Epithelial cell of prostate (primary cell): ENCODE measurements around the gene PLB1.

Experiments used
- DNase-seq: peaks from one replicate; pipeline ENCODE4 v3.0.0-alpha.2; 2011; ENCODE audit warnings: low read depth, low spot score
- H3K27ac ChIP-seq: fragments of 450-650 bp; 2 replicates; pipeline ENCODE4 v1.5.1; 2017; ENCODE audit warnings: mild to moderate bottlenecking

Gene PLB1

GRCh38 chr2:28495551-28496250 lies at the start of gene PLB1:
Gene PLB1, plus strand, starts transcription at chr2:28496060. Its CDS starts 55 bp downstream, at chr2:28496115.
- no peak for DNase-seq
- no peak within 1 kb of the TSS for H3K27ac ChIP-seq

DNA sequence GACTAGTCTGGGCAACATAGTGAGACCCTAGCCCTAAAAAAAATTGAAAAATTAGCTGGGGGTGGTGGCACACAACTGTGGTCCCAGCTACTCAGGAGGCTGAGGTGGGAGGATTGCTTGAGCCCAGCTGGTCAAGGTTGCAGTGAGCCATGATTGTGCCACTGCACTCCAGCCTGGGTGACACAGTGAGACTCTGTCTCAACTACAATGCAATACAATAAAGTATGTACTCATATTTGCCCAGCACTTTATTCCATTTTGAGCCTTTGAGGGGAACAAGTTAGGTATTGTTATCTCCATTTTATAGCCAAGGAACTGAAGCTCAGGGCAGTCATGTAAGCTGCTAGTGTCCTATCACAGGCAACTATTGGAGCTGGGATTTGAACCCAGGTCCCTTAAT lies 49.3 kb upstream of the PLB1 start:
- DNase-seq, result no peak
- H3K27ac ChIP-seq, result peak overlapping the region; percentile 80

- peak overlapping the region; percentile 80 for H3K27ac ChIP-seq
- no peak for DNase-seq
These were observed 48.8 kb upstream of the PLB1 start for GRCh38 chr2:28447086-28447485.

GRCh38 chr2:28447943-28448792 lies 47.7 kb upstream of the PLB1 start:
- peak overlapping the region; percentile 80 for H3K27ac ChIP-seq
- DNase-seq, result no peak

GRCh38 chr2:28448793-28449100 lies 47.1 kb upstream of the PLB1 start:
- no peak for DNase-seq
- peak overlapping the region; percentile 80 for H3K27ac ChIP-seq

DNA sequence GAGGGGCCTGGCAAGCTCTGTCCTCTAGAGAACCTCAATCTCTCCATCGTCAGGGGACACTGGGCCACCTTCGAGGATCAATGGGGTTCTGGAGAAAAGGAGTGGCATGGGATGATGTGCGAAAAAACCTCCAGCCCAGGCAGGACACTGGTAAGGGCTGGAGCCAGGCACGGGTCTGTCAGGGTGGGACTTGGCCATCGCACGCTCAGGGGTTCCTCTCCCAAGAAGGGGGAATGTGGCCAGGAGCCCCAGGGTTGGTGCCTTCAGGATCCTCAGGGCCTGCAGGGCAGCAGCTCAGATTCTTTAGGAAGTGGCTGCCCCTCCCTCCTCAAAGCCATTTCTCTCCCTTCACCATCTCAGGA lies 46.8 kb upstream of the PLB1 start:
- no peak for DNase-seq
- peak overlapping the region; percentile 80 for H3K27ac ChIP-seq

GRCh38 chr2:28449488-28450395 lies 46.1 kb upstream of the PLB1 start:
- DNase-seq, result no peak
- H3K27ac ChIP-seq, result peak overlapping the region; percentile 80

DNA sequence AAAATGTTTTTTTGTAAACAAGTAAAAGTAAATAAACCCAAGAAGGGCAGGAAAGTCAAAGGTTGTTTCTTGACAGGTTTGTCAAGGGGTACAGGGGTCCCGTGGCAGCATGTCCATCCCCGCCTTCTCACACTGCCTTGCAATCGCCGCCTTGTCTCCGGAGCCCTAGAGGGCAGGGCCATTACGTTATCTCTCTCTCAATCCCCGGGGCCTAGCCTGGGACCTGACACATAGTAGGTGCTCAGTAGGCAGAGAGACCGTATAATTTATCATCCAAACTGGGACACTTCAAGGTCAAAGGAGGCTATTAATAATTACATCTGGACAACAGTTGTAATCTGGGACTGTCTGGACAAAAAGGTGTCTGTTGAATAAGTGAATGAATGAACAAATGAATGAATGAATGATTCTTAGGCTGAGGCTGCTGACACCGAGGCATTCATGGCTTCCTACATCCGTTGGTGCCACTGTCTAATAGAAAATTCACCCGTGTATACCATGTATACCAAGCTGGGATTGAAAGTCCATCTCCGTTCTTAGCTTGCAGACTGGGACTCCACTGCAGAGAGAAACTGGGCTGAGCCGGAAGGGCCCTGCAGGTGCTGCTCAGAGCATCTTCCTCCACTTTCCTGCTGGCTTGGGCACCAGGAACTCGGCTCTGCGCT lies 44.8 kb upstream of the PLB1 start:
- no peak overlapping the region for H3K27ac ChIP-seq
- no peak for DNase-seq

DNA sequence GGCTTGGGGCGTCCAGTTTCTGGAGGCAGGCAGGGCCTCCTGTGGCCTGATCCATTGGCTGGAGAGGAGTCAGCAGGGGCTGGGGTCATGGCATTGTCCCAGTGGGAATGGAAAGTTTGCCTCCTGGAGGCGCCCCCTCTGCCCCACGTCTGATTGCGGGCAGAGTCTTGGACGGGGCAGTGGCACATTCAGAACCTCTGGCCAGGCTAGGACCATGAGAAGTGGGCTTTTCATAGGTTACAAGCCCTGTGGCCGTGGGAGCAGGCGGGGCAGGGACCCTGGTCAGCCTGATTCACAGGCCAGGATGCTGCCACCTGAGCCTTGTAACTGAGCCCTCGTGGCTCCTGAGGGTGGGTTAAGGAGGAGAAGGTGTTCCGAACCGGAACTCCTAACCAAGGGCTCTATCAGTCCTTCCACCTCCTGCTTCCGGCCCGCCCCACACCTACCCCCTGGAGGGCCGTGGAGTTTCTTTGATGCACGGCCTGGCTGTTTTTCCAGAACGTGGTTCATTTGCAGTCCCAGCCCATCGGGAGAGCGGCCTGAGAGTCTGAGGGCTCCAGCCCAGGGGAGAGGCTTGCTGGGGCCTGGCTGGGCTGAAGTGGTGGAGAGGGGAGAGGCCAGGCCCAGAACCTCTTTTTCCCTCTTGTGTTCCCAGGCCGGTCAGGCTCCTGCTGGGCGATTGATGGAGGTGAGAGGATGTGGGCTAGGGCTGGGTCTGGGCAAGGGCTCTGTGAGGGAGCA lies 43.9 kb upstream of the PLB1 start:
- no peak overlapping the region for H3K27ac ChIP-seq
- no peak for DNase-seq

- no peak for DNase-seq
- H3K27ac ChIP-seq, result no peak overlapping the region
These were observed 43.3 kb upstream of the PLB1 start for GRCh38 chr2:28452534-28453081.

DNA sequence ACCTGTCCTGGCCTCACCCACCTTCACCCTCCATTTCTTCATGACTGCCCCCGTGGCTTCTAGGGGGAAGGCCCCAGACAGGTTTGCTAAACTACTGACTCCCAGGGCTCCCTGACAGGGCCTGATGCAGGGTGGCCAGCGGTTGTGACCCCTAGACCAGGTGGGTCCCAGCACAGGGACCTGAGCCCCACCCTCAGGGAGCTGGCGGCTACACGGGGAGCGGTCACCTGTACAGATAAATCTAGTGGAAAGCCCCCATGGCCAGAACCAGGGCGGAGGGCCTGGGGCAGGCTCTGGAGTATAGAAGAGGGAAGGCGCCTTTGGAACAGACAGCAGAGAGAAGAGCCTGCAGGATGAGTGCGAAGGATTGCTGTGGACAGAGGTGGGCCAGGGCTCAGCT lies 42.5 kb upstream of the PLB1 start:
- DNase-seq, result no peak
- peak overlapping the region; percentile 77 for H3K27ac ChIP-seq

- DNase-seq, result no peak
- H3K27ac ChIP-seq, result peak overlapping the region; percentile 77
These were observed 41.6 kb upstream of the PLB1 start for GRCh38 chr2:28454016-28454930.

GRCh38 chr2:28457237-28457636 lies 38.6 kb upstream of the PLB1 start:
- no peak for DNase-seq
- H3K27ac ChIP-seq, result no peak overlapping the region

DNA sequence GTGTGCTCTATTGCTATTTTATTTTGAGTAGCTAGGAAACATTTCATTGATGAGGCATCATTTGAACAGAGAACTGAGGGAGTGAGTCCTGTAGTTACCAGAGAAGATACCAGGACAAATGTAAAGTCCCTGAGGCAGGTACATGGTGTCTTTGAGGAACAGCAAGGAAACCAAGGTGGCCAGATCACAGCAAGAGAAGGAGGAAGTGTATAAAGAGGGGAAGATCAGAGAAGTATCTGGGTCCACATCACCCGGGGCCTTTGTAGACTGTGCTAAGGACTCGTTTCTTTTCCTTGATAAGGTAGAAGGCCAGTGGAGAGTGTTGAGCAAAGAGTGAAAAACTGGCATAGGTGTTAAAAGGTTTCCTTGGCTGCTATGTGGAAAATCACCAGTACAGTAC lies 34.8 kb upstream of the PLB1 start:
- DNase-seq, result no peak
- H3K27ac ChIP-seq, result no peak overlapping the region

DNA sequence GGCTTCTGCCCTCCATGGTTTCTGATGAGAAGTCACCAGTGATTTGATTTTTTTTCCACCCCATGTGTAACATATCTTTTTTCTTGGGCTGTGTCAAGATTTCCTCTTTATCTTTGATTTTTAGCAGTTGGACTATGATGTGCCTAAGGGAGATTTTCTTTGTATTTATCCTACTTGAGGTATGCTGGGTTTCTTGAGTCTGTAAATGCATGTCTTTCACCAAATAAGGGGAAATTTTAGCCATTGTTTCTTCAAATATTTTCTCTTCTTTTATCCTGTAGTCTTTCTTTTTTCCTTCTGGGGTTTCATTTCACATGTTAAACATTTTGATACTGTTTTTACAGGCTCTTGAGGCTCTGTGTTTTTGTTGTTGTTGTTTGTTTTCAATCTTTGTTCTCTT lies 33.7 kb upstream of the PLB1 start:
- no peak for DNase-seq
- no peak overlapping the region for H3K27ac ChIP-seq

DNA sequence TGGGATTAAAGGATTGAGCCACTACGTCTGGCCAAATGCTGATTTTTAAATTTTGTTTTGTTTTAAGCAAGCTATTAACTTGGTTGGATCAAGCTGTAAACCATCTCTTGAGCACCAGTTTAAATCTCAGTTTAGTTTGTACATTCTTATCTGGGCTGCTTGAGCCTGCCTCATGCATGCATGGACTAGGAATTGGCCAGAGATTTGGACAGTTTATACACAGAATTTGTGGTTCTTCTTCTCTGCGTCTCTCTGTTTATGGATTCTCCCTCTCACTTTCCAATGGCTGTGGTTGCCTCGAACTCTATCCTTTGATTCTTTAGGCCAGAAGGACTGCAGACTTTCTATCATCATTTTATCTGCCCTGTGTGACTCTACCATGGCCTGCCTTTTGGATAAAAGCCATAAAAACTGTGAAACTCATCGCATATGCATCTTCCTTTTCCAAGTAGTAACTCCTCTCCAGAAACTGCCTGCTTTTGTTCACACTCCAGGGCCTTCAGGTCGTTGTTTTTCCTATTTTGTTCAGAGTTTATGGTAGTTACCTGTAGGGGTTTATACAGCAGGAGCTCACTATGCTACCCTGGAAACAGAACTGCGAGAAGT lies 32.5 kb upstream of the PLB1 start:
- no peak overlapping the region for H3K27ac ChIP-seq
- no peak for DNase-seq

DNA sequence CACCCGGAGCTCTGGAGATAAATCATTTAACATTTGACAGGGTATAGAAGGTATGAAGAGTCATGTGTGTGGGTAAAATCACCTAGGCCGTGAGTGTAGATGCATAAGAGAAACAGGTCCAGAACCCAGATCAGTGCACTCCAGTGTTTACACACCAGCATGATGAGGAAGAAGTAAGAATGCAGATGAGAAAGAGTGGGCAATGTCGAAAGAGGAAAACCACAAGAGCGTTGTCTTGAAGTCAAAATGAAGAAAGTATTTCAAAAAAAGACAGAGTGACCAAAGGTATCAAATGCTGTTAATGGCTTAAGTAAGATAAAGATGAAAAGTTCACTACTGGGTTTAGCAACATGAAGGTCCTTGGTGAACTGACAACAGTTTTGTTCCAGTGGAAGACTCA lies 32.0 kb upstream of the PLB1 start:
- H3K27ac ChIP-seq, result no peak overlapping the region
- no peak for DNase-seq
